ACC112 (cell line): ENCODE measurements around the gene DLG3.
"Not testable (repeated sequence)": the region's sequence is repeated elsewhere in the genome, so short reads cannot be mapped to it uniquely, and the experiment has no call there.

Experiments used
- H2AFZ ChIP-seq: fragments of 200-600 bp; sonication (generic); one replicate; pipeline ENCODE4 v1.6.0; 2017; ENCODE audit warnings: antibody characterized with exemption, low read length; ENCODE audit not compliant: unreplicated experiment
- H3K27ac ChIP-seq: fragments of 200-600 bp; sonication (generic); 2 replicates; pipeline ENCODE4 v1.5.1; 2014; ENCODE audit warnings: low read depth, mild to moderate bottlenecking, antibody characterized with exemption, low read length, moderate library complexity
- H3K27me3 ChIP-seq: fragments of 200-600 bp; sonication (generic); 2 replicates; pipeline ENCODE4 v1.6.1; 2014; ENCODE audit warnings: mild to moderate bottlenecking, antibody characterized with exemption, low read length, moderate library complexity, mixed read lengths; ENCODE audit not compliant: insufficient read depth
- H3K36me3 ChIP-seq: fragments of 200-600 bp; sonication (generic); 2 replicates; pipeline ENCODE4 v1.6.1; 2016; ENCODE audit warnings: mild to moderate bottlenecking, antibody characterized with exemption, low read length, moderate library complexity, mixed read lengths; ENCODE audit not compliant: insufficient read depth
- H3K4me1 ChIP-seq: fragments of 200-600 bp; sonication (generic); one replicate; pipeline ENCODE4 v1.6.1; 2016; ENCODE audit warnings: low read length, mixed read lengths; ENCODE audit not compliant: insufficient read depth, unreplicated experiment, control insufficient read depth
- H3K4me3 ChIP-seq: fragments of 200-600 bp; sonication (generic); 2 replicates; pipeline ENCODE4 v1.5.1; 2014; ENCODE audit warnings: mild to moderate bottlenecking, low read depth, low read length
- H3K79me2 ChIP-seq: fragments of 200-600 bp; sonication (generic); one replicate; pipeline ENCODE4 v1.6.0; 2016; ENCODE audit warnings: low read length; ENCODE audit not compliant: control insufficient read depth, unreplicated experiment, insufficient read depth

DLG3 gene

GRCh38 chrX:70444326-70444945 is at the start of gene DLG3:
TSS of gene DLG3 (plus strand) at chrX:70444835. CDS start at chrX:70445202, 367 bp downstream.
- Histone ChIP-seq H3K4me3 (no peak within 1 kb of the TSS), H3K27me3 (peaks cover 26% of the 10 kb centered on the region; the same call in 1 of the 2 replicates), H2AFZ (no peak within 1 kb of the TSS), H3K27ac (no peak within 1 kb of the TSS), H3K79me2 (no peaks in the 10 kb centered on the region), H3K36me3 (no peaks in the 10 kb centered on the region), H3K4me1 (no peaks in the 10 kb centered on the region)

- Histone ChIP-seq H3K4me1 (no peaks in the 10 kb centered on the region), H3K27ac (no peak overlapping the region), H3K36me3 (peaks cover 9% of the 10 kb centered on the region; the same call in 1 of the 2 replicates), H3K79me2 (no peaks in the 10 kb centered on the region), H2AFZ (peak overlapping the region; percentile 33), H3K27me3 (no peaks in the 10 kb centered on the region), H3K4me3 (no peak overlapping the region)
Measured at GRCh38 chrX:70398899-70399298, 45.7 kb upstream of the DLG3 start.

- not testable (repeated sequence) for H3K36me3 ChIP-seq, H2AFZ ChIP-seq, H3K27me3 ChIP-seq, H3K4me3 ChIP-seq, H3K27ac ChIP-seq, H3K79me2 ChIP-seq, H3K4me1 ChIP-seq
Measured at GRCh38 chrX:70400181-70400580, 44.5 kb upstream of the DLG3 start.

- Histone ChIP-seq H3K27ac (no peak overlapping the region), H3K4me3 (no peak overlapping the region), H3K4me1 (no peaks in the 10 kb centered on the region), H3K27me3 (no peaks in the 10 kb centered on the region), H2AFZ (no peak overlapping the region), H3K36me3 (no peaks in the 10 kb centered on the region), H3K79me2 (no peaks in the 10 kb centered on the region)
Measured at GRCh38 chrX:70402721-70403120, 41.9 kb upstream of the DLG3 start.

GRCh38 chrX:70405003-70405402 is 39.6 kb upstream of the DLG3 start:
- no peak overlapping the region for H3K27ac ChIP-seq
- H3K27me3 ChIP-seq: no peaks in the 10 kb centered on the region
- no peaks in the 10 kb centered on the region for H3K4me1 ChIP-seq
- H2AFZ ChIP-seq: no peak overlapping the region
- H3K4me3 ChIP-seq: no peak overlapping the region
- no peaks in the 10 kb centered on the region for H3K79me2 ChIP-seq
- no peaks in the 10 kb centered on the region for H3K36me3 ChIP-seq

GRCh38 chrX:70410921-70411320 is 33.7 kb upstream of the DLG3 start:
- Histone ChIP-seq H3K36me3 (no peaks in the 10 kb centered on the region), H2AFZ (no peak overlapping the region), H3K27me3 (no peaks in the 10 kb centered on the region), H3K79me2 (no peaks in the 10 kb centered on the region), H3K4me3 (no peak overlapping the region), H3K4me1 (no peaks in the 10 kb centered on the region), H3K27ac (no peak overlapping the region)

- Histone ChIP-seq H3K4me3 (no peak overlapping the region), H3K27ac (no peak overlapping the region), H3K36me3 (no peaks in the 10 kb centered on the region), H3K79me2 (no peaks in the 10 kb centered on the region), H2AFZ (no peak overlapping the region), H3K27me3 (no peaks in the 10 kb centered on the region), H3K4me1 (no peaks in the 10 kb centered on the region)
Measured at GRCh38 chrX:70411475-70411874, 33.2 kb upstream of the DLG3 start.

- no peaks in the 10 kb centered on the region for H3K4me1 ChIP-seq
- no peak overlapping the region for H3K4me3 ChIP-seq
- H3K79me2 ChIP-seq: no peaks in the 10 kb centered on the region
- H3K27ac ChIP-seq: no peak overlapping the region
- no peaks in the 10 kb centered on the region for H3K36me3 ChIP-seq
- H3K27me3 ChIP-seq: no peaks in the 10 kb centered on the region
- no peak overlapping the region for H2AFZ ChIP-seq
Measured at GRCh38 chrX:70421618-70422017, 23.0 kb upstream of the DLG3 start.

- Histone ChIP-seq H2AFZ (no peak within 1 kb of the TSS), H3K27me3 (no peaks in the 10 kb centered on the region), H3K36me3 (no peaks in the 10 kb centered on the region), H3K4me3 (no peak within 1 kb of the TSS), H3K4me1 (no peaks in the 10 kb centered on the region), H3K79me2 (no peaks in the 10 kb centered on the region), H3K27ac (no peak within 1 kb of the TSS)
Measured at GRCh38 chrX:70422851-70423341, 21.7 kb upstream of the DLG3 start, which contains the start of gene GDPD2. TSS of gene GDPD2 (plus strand) at chrX:70423314. CDS start at chrX:70424985, 1,671 bp downstream.

- Histone ChIP-seq H3K27me3 (no peaks in the 10 kb centered on the region), H2AFZ (no peak overlapping the region), H3K36me3 (no peaks in the 10 kb centered on the region), H3K27ac (no peak overlapping the region), H3K4me3 (no peak overlapping the region), H3K79me2 (no peaks in the 10 kb centered on the region), H3K4me1 (no peaks in the 10 kb centered on the region)
Measured at GRCh38 chrX:70423936-70424675, 20.5 kb upstream of the DLG3 start.

GRCh38 chrX:70424801-70425200 is 19.8 kb upstream of the DLG3 start:
- Histone ChIP-seq H3K4me3 (no peak overlapping the region), H3K27ac (no peak overlapping the region), H3K27me3 (no peaks in the 10 kb centered on the region), H3K4me1 (no peaks in the 10 kb centered on the region), H3K79me2 (no peaks in the 10 kb centered on the region), H3K36me3 (no peaks in the 10 kb centered on the region), H2AFZ (no peak overlapping the region)
